Parathyroid adenoma (tissue), 2 donors: ENCODE data around the gene FIZ1.

Experiments used
- H2AFZ ChIP-seq: fragments of 300-600 bp; sonication (generic); one replicate; pipeline ENCODE4 v1.7.0; 2017; ENCODE audit warnings: antibody characterized with exemption, mild to moderate bottlenecking
- H3K27ac ChIP-seq: fragments of 300-600 bp; sonication (generic); one replicate; pipeline ENCODE4 v1.7.0; 2017
- H3K27me3 ChIP-seq: fragments of 300-600 bp; sonication (generic); one replicate; pipeline ENCODE4 v1.7.0; 2017; ENCODE audit warnings: low read length; ENCODE audit not compliant: control insufficient read depth, insufficient read depth
- H3K36me3 ChIP-seq: fragments of 300-600 bp; sonication (generic); one replicate; pipeline ENCODE4 v1.7.0; 2017; ENCODE audit warnings: low read length; ENCODE audit not compliant: control insufficient read depth, insufficient read depth
- H3K4me1 ChIP-seq: fragments of 300-600 bp; sonication (generic); one replicate; pipeline ENCODE4 v1.7.0; 2017; ENCODE audit warnings: control low read depth
- H3K4me2 ChIP-seq: fragments of 300-600 bp; sonication (generic); one replicate; pipeline ENCODE4 v1.7.0; 2017; ENCODE audit warnings: low read length
- H3K4me3 ChIP-seq: fragments of 300-600 bp; sonication (generic); one replicate; pipeline ENCODE4 v1.7.0; 2017; ENCODE audit warnings: low read depth, low read length
- H3K79me2 ChIP-seq: fragments of 300-600 bp; sonication (generic); one replicate; pipeline ENCODE4 v1.7.0; 2017; ENCODE audit warnings: control low read depth
- H3K9ac ChIP-seq: fragments of 300-600 bp; sonication (generic); one replicate; pipeline ENCODE4 v1.7.0; 2017; ENCODE audit warnings: mild to moderate bottlenecking
- H3K9me3 ChIP-seq: fragments of 300-600 bp; sonication (generic); one replicate; pipeline ENCODE4 v1.7.0; 2017; ENCODE audit warnings: low read length; ENCODE audit not compliant: control insufficient read depth
- CTCF ChIP-seq: fragments of 300-600 bp; sonication (generic); IDR thresholded peaks from one replicate; pipeline ENCODE4 v1.7.0; 2017; ENCODE audit warnings: antibody characterized with exemption, mild to moderate bottlenecking
- donor health status: primary hyperparathyroidism.

FIZ1 gene

GRCh38 chr19:55602104-55603001, 3.0 kb upstream of the FIZ1 start:
- Histone ChIP-seq H3K27ac (no peak overlapping the region), H2AFZ (no peak overlapping the region), H3K4me3 (no peak overlapping the region), H3K9ac (no peak overlapping the region), H3K27me3 (no peaks in the 10 kb centered on the region), H3K36me3 (no peaks in the 10 kb centered on the region), H3K79me2 (peaks cover 16% of the 10 kb centered on the region), H3K9me3 (no peaks in the 10 kb centered on the region), H3K4me2 (no peak overlapping the region), H3K4me1 (peaks cover 13% of the 10 kb centered on the region)
- no peak for TF ChIP-seq CTCF

- Histone ChIP-seq H2AFZ (peak overlapping the region; percentile 69), H3K79me2 (peaks cover 4% of the 10 kb centered on the region), H3K4me2 (peak overlapping the region; percentile 92), H3K4me1 (peaks cover 9% of the 10 kb centered on the region), H3K4me3 (peak overlapping the region; percentile 88), H3K9ac (no peak overlapping the region), H3K27me3 (no peaks in the 10 kb centered on the region), H3K27ac (peak overlapping the region; percentile 96), H3K9me3 (no peaks in the 10 kb centered on the region), H3K36me3 (no peaks in the 10 kb centered on the region)
- no peak for TF ChIP-seq CTCF
These were observed 1.8 kb upstream of the FIZ1 start for GRCh38 chr19:55601084-55601483.

GRCh38 chr19:55600662-55601028, 1.3 kb upstream of the FIZ1 start:
- no peak for TF ChIP-seq CTCF
- peak overlapping the region; percentile 64 for H3K9ac ChIP-seq
- peak overlapping the region; percentile 92 for H3K4me2 ChIP-seq
- H3K4me1 ChIP-seq: peaks cover 9% of the 10 kb centered on the region
- peak overlapping the region; percentile 69 for H2AFZ ChIP-seq
- peak overlapping the region; percentile 88 for H3K4me3 ChIP-seq
- no peaks in the 10 kb centered on the region for H3K9me3 ChIP-seq
- peak overlapping the region; percentile 96 for H3K27ac ChIP-seq
- peaks cover 4% of the 10 kb centered on the region for H3K79me2 ChIP-seq
- H3K36me3 ChIP-seq: no peaks in the 10 kb centered on the region
- H3K27me3 ChIP-seq: no peaks in the 10 kb centered on the region

GRCh38 chr19:55599842-55600661, 735 bp upstream of the FIZ1 start, which contains the start of gene ZNF524:
Gene ZNF524, plus strand, starts transcription at chr19:55600288. Its CDS starts 1,825 bp downstream, at chr19:55602113.
- H3K9ac ChIP-seq: peak within 1 kb of the TSS; percentile 75
- H3K36me3 ChIP-seq: no peaks in the 10 kb centered on the region
- H2AFZ ChIP-seq: peak within 1 kb of the TSS; percentile 93
- no peaks in the 10 kb centered on the region for H3K9me3 ChIP-seq
- peaks cover 4% of the 10 kb centered on the region for H3K79me2 ChIP-seq
- H3K4me2 ChIP-seq: peak within 1 kb of the TSS; percentile 92
- H3K27ac ChIP-seq: peak within 1 kb of the TSS; percentile 96
- H3K4me1 ChIP-seq: peaks cover 9% of the 10 kb centered on the region
- no peak for TF ChIP-seq CTCF
- no peaks in the 10 kb centered on the region for H3K27me3 ChIP-seq
- peak within 1 kb of the TSS; percentile 88 for H3K4me3 ChIP-seq
